Activated T-cell treated with anti-CD3 and anti-CD28 coated beads for 24 hours (primary cell): Measurements from ENCODE around the gene CFAP299.
"Not testable (repeated sequence)": the region's sequence is repeated elsewhere in the genome, so short reads cannot be mapped to it uniquely, and the experiment has no call there.

Experiments used
- DNase-seq: peaks from one replicate; pipeline ENCODE4 v3.0.0-alpha.2; 2020; ENCODE audit warnings: low read depth

CFAP299 gene

DNA sequence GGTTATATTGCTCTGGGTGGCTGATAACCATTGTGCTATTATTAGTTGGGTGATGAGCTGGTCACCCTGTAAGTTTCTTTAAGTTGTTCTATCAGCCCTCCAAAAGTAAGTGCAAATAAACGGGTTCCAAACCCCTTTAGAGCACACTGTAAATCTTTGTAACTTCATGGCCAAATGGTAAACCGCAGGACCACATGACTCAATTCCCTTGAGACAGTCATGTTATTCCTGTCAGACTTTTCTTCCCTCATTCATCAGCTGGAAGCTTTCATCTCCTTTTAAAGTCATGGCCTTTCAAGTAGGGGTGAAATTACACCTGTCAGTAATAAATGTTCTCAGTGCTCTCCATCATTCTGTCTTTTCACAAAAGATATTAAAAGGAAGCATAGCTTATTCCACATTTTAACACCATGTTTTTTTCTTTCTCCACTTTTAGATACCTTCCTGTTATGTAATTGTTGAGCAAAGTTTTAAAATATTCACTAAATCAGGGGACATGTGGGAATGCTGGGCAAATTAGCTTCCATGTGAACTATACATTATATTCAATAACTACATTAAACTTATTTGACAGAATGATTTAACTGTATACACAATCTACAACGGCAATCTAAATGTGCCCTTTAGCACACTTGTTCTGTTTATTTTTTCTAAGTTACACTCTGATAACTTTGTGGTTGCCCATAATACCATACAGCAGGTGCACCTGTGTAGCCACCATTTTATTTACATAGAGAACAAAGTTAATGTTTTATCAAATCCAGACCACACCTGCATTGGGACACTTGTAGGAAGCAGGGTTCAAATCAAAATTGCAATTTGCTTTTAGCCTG lies 275.5 kb downstream of the CFAP299 start:
- no peak for DNase-seq

DNA sequence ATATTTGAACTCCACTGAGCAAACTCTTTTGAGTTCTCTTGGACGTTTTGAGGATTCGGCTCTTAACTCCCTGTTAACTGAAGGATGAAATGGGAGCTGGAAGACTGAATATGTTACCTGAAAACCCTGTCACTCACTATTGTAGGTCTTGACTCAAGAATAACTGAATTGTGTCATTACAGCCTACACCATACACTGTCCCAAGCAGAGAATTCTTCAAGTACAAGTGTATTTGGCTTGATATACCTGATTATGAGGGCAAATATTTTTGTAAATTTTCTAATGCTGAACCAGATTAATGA lies 276.1 kb downstream of the CFAP299 start:
- DNase-seq, result no peak

- no peak for DNase-seq
Observed at GRCh38 chr4:80613470-80613869, 277.9 kb downstream of the CFAP299 start.

GRCh38 chr4:80614319-80614718 lies 278.8 kb downstream of the CFAP299 start:
- DNase-seq, result no peak

DNA sequence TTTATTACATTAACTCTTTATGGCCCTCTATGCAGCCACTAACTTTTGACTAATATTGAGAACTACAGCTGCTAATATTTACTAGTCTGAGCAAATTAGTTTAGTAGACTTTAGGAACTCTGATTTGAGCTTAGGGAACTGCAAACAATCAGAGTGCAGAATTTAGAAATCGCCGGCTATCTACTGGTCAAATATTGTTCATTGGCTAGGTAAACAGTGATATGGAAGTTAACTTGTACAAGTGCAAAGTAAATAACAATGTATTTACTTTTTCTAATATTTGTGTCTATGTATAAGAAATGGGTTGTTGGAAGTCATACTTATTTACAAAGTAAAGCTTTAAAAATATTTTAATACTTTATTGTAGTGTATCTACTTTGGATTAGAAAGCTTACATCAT lies 279.6 kb downstream of the CFAP299 start:
- DNase-seq, result no peak

DNA sequence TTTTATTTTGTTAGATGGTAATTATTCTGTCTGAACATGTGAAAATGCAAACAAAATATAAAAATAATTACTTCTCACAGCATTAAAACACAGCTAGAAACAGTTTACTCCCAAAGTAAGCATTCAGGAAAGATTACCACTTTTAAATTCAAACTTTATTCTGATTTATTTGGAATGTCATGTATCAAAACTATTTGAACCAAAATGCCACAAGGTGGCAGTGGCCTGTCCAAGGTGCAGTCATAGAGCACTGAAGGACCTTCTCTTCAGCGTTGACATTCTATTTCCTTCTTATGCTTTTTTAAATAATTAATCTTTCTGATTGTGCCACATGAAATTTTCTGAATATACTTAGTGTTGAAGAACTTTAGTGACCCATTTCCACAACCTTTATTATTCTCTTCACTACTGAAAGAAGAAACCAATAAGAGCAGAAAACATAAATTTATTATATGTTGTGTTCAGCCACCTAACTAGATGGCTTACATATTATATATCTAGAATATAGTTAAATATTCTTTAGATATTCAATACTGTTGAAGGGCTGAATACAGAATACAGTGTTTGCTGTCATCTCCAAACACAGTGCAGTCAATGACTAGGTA lies 283.6 kb downstream of the CFAP299 start:
- no peak for DNase-seq

DNA sequence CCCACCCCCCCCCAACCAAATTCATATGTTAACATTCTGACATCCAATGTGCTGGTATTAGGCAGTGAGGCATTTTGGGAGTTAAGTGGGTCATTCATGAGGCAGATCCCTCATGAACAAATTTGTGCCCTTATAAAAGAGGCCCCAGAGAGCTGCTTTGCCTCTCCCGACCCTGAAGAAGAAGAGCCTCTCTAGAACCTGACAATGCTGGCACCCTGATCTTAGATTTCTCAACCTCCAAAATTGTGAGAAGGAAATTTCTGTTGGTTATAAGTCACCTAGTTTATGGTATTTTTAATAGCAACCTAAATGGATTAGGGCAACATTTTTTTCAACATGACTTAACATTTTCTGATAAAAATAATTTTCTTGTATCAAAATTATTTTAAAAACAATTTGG lies 296.3 kb downstream of the CFAP299 start:
- no peak for DNase-seq

GRCh38 chr4:80637190-80637589 lies 301.7 kb downstream of the CFAP299 start:
- no peak for DNase-seq

DNA sequence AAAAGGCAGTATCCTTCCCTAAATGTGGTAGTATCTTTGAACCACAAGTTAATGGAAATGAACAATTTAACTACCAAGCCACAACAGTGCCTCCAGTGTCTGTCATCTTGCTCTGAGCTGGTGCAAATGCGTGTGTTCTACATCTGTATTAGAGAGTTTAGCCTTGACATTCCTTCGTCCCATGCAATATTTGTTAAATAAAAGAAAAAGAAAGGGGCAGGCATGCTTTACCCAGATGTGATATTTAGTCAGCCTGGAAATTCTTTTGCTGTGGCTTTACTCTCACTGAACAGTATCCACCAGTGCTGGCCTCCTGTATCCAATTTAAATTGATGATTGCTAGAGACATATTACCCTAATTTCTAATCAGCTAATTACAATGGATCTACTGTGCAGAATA lies 310.5 kb downstream of the CFAP299 start:
- DNase-seq, result no peak

DNA sequence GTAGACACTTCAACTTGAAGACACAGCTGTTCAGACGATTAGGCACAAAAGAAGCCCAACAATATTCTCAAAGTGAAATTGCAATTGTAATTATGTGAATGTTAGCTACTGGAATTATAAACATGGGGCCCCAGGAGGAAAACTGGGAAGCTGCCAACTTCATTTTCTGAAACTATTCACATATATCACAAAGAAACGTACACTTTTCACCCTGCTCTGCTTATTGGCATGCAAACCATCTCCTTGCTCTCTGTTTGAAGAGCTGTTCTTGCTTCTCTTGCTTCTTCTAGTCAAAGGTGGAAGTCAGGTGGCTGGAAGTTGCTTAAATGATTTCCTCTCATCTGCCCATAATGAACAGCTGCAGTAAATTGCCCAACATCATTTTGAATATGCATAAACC lies 320.1 kb downstream of the CFAP299 start:
- DNase-seq, result no peak

GRCh38 chr4:80670118-80670517 lies 334.6 kb downstream of the CFAP299 start:
- not testable (repeated sequence) for DNase-seq

- no peak for DNase-seq
Observed at GRCh38 chr4:80678413-80678812, 342.9 kb downstream of the CFAP299 start.

DNA sequence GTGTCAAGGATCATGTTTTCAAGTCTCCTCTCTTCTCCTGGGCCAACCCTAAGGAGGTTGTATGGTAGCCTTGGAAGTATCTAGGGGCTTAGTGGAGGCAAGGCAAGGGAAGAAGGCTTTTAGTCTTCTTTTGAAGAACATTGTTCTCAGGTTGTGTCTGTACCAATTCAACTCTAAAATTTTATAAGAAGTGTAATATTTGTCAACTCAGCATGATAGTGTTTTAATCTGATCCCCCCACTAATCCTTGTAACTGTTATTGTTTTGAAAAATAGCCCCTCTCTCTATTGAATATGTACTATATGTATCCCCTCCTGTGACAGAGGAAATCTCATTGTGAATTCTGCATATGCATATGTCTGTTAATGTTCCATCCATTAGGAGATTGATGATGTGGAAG lies 345.4 kb downstream of the CFAP299 start:
- DNase-seq, result no peak

DNA sequence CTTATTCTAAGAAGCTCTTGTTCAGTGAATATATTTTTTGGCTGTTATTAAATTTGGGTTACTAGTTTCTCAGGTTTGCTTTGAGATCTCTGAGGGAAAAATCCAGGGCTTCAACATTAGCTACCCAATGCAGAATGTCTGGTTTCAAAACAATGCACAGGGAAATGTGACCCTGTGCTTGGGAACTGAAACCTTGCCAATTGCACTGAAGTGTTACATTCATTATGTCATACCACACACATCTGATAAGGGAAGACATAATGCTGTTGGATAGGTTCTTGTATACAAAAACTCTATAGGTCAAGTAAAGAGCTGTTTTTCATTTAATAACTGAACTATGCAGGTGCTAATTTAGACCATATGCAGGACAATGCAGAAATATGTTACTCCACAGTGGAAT lies 349.7 kb downstream of the CFAP299 start:
- DNase-seq, result no peak

GRCh38 chr4:80687736-80688135 lies 352.2 kb downstream of the CFAP299 start:
- not testable (repeated sequence) for DNase-seq

GRCh38 chr4:80694171-80694570 lies 358.6 kb downstream of the CFAP299 start:
- no peak for DNase-seq

GRCh38 chr4:80705311-80705710 lies 369.8 kb downstream of the CFAP299 start:
- DNase-seq, result no peak

DNA sequence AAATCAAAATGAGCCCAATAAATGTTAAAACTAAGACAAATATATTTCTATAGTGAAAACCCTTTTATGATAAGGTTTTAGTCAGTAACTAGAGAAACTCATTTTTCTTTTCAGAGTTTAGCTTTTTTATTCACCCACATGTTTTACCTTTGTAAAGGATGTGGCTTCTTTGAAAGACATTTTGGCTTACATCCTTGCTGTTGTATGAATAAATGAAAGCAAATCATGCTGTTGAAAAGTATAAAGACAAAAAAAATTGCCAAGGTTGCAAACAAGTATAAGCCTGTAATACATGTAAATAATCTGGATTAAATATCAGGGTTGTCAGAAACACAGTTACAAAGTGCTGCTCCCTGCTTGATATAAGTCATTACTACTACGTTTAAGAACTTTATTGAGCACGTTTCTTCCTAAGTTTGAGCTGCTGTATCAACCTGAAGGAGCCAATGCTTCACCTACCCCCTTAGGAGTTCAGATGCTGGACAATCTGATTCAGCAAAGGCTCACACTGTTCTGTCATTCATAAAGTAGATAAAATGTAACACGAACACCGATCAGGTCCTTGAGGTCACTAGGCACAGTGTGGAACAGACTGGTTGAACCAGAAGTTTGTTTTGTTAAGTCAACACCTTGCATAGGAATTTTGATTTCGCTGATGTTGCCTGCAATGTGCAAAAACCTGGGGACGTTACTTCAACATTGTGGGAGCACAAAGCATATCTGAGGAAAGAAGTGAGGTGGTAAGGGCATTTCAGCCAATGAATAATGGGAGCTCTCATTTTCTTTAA lies 373.7 kb downstream of the CFAP299 start:
- DNase-seq, result no peak

DNA sequence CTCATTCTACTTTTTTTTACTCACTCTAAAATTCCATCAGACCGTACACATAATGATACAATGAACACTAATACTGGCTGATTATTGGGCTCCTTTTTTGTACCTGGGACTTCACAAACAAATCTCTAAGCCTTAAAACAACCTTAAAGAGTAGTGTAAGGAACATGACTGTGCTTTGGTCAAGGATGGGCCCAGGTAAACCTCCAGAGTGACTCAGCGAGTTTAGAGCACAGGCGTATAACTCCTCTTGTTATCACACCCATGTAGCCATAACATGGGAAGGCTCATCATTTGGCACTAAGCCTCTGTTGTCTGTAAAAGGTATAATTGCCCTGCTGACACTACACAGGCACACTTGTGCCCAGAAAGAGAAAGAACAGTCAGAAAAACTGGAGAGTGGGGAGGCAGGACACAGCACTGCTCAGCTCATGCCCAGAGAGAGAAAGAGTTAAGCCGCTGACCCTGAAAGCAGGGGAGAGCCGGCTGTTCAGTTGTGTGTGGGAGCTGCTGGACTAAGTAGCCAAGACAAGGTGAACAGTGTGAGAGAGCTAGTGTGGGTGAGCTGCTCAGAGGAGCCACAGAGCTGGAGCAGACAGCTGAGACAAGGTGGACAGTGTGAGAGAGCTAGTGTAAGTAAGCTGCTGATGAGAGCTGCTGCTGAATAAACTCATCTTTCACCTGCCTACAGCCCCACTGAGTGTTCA lies 375.4 kb downstream of the CFAP299 start:
- no peak for DNase-seq

- DNase-seq, result no peak
Observed at GRCh38 chr4:80711956-80712355, 376.4 kb downstream of the CFAP299 start.

- DNase-seq, result no peak
Observed at GRCh38 chr4:80713409-80713808, 377.9 kb downstream of the CFAP299 start.

- DNase-seq, result no peak
Observed at GRCh38 chr4:80717204-80717603, 381.7 kb downstream of the CFAP299 start.

GRCh38 chr4:80726471-80726870 lies 390.9 kb downstream of the CFAP299 start:
- no peak for DNase-seq
